Vagina (tissue), 2 donors: ENCODE measurements around the gene FBXW2.

Experiments
- CTCF ChIP-seq, 3 experiments: fragments of 450-650 bp in 2 of 3; fragments of 200-600 bp in 1 of 3; sonication (generic) in 1 of 3; IDR thresholded peaks; one replicate each; pipeline ENCODE4 v1.5.1; 2017 to 2019; ENCODE audit warnings: antibody characterized with exemption in 3 of 3, mild to moderate bottlenecking in 2 of 3, moderate library complexity in 2 of 3
- POLR2A ChIP-seq, 2 donors: fragments of 450-650 bp; IDR thresholded peaks; one replicate each; pipeline ENCODE4 v1.6.1; 2017; ENCODE audit warnings: antibody characterized with exemption in 2 of 2, mild to moderate bottlenecking in 2 of 2, moderate library complexity in 2 of 2
- POLR2AphosphoS5 ChIP-seq, 2 donors: sonication (generic); formaldehyde crosslinking; IDR thresholded peaks; one replicate each; pipeline ENCODE4 v1.9.0; 2017; ENCODE audit warnings: antibody characterized with exemption in 2 of 2, mild to moderate bottlenecking in 2 of 2, low read depth in 1 of 2; ENCODE audit not compliant: insufficient read depth in 1 of 2

GRCh38 chr9:120839146-120839545 lies 45.9 kb upstream of the FBXW2 start:
- no peak for TF ChIP-seq CTCF (IDR thresholded peaks at IDR 0.05)
- no peak for TF ChIP-seq POLR2AphosphoS5 (IDR thresholded peaks at IDR 0.05; ENCODE audit: insufficient read depth in 1 of 2, low read depth in 1 of 2)
- TF ChIP-seq POLR2A (IDR thresholded peaks at IDR 0.05), result no peak
